ENCODE data around the gene PTPRK.

- TF ChIP-seq POLR2A (IDR thresholded peaks at IDR 0.05; ENCODE audit: low read length) (no peak), GATA1 (IDR thresholded peaks at IDR 0.05; ENCODE audit: low read depth, low read length) (no peak)
Measured at GRCh38 chr6:128064540-128064895, 455.9 kb downstream of the PTPRK start.

Measured in erythroblast (primary cell).